ENCODE measurements around the gene TMEM80. TPM values are rescaled to one million over a fixed set of nuclear protein-coding genes. Genes with fewer than 3 reads are reported as not detected.

TMEM80 gene
- total RNA-seq, 1 donor = 17.4 TPM

DNA sequence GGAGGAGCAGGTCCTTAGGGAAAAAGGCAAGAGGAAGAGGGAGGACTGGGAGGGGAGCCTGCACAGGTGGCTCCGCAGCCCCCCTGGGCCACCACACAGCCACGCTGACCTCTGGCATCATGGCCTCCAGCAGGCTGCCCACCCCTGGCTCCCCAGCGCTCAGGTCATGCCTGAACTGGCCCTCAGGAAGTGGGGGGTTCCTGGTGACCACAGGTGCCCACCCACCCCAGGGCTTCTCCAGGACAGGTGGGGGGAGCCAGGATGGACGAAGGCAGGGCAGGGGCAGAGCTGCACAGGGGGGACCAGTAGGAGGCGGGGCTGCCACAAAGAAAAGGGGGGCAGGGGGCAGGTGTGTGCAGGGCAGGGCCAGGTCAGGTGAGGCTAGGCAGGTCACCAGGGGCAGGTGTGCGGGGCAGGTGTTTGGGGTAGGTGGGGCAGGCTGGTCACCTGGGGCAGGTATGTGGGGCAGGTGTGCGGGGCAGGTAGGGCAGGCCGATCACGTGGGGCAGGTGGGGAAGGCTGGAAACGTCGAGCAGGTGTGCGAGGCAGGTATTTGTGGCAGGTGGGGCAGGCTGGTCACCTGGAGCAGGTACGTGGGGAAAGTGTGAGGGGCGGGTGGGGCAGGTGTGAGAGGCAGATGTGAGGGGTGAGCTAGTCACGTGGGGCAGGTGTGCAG, 1.6 kb upstream of the TMEM80 start:
- Histone ChIP-seq H3K4me3 (ENCODE audit: insufficient read depth, low read length) (peak overlapping the region; percentile 91), H3K4me2 (ENCODE audit: insufficient read depth, low read length) (peak overlapping the region; percentile 67)

DNA sequence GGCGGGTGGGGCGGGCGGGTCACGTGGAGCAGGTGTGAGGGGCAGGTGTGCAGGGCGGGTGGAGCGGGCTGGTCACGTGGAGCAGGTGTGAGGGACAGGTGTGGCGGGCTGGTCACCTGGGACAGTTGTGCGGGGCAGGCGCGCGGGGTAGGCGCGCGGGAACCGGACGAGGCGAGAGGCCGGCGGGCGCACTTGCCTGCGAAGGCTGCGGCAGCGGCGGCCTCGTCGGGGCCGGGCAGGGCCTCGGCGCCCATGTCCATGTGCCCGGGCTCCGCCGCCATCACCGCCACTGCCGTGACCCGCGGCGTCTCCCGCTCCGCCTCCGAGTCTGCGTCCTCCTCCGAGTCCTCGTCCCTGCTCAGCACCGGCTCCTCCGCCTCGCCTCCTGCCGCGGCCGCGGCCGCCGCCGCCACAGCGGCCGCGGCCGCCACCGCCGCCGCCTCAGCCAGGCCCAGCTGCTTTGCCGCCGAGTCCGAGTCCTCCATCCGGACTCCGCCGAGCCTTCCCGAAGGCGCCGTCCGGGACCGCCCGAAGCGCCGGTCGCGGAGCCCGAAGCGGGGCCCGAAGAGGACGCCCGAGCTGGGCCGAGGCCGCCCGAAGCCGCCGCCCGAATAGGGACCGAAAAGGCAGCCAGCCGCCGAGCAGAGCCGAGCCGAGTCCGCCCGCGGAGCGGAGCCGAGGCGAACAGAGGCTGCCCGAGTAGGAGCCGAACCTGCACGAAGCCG, 891 bp upstream of the TMEM80 start, which contains the start of gene DEAF1:
Gene DEAF1 (minus strand): TSS at position 660 of the 725 bp plus-strand sequence. CDS start 175 bp downstream, at position 485.
- Histone ChIP-seq H3K27me3 (ENCODE audit: insufficient read depth, low read length) (no peaks in the 10 kb centered on the region), H3K4me2 (ENCODE audit: insufficient read depth, low read length) (peak within 1 kb of the TSS; percentile 94), H3K36me3 (ENCODE audit: insufficient read depth, low read length) (peaks cover 3% of the 10 kb centered on the region), H3K4me1 (ENCODE audit: insufficient read depth, low read length) (peaks cover 35% of the 10 kb centered on the region), H3K27ac (ENCODE audit: low read depth, low read length) (peak within 1 kb of the TSS; percentile 89), H3K4me3 (ENCODE audit: insufficient read depth, low read length) (peak within 1 kb of the TSS; percentile 91), H4K20me1 (ENCODE audit: insufficient read depth, low read length) (peaks cover 35% of the 10 kb centered on the region), H3K79me2 (ENCODE audit: insufficient read depth, low read length) (peaks cover 48% of the 10 kb centered on the region), H3K9me3 (ENCODE audit: low read depth, low read length) (no peaks in the 10 kb centered on the region), H2AFZ (ENCODE audit: low read length) (peak within 1 kb of the TSS; percentile 73)
- peak; percentile 98 for DNase-seq (ENCODE audit: insufficient read length, low spot score, missing footprints)
- TF ChIP-seq, protein P1, sequence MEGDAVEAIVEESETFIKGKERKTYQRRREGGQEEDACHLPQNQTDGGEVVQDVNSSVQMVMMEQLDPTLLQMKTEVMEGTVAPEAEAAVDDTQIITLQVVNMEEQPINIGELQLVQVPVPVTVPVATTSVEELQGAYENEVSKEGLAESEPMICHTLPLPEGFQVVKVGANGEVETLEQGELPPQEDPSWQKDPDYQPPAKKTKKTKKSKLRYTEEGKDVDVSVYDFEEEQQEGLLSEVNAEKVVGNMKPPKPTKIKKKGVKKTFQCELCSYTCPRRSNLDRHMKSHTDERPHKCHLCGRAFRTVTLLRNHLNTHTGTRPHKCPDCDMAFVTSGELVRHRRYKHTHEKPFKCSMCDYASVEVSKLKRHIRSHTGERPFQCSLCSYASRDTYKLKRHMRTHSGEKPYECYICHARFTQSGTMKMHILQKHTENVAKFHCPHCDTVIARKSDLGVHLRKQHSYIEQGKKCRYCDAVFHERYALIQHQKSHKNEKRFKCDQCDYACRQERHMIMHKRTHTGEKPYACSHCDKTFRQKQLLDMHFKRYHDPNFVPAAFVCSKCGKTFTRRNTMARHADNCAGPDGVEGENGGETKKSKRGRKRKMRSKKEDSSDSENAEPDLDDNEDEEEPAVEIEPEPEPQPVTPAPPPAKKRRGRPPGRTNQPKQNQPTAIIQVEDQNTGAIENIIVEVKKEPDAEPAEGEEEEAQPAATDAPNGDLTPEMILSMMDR (IDR thresholded peaks at IDR 0.05; ENCODE audit: extremely low read depth, low read depth, low read length) = no peak

More for the DNA sequence above, 1.6 kb upstream of the TMEM80 start:
- H4K20me1 ChIP-seq (ENCODE audit: insufficient read depth, low read length) = peaks cover 34% of the 10 kb centered on the region
- H3K79me2 ChIP-seq (ENCODE audit: insufficient read depth, low read length) = peaks cover 43% of the 10 kb centered on the region
- H3K27me3 ChIP-seq (ENCODE audit: insufficient read depth, low read length) = no peaks in the 10 kb centered on the region
- no peak for DNase-seq (ENCODE audit: insufficient read length, low spot score, missing footprints)
- H2AFZ ChIP-seq (ENCODE audit: low read length) = no peak overlapping the region
- H3K9me3 ChIP-seq (ENCODE audit: low read depth, low read length) = no peaks in the 10 kb centered on the region
- peak overlapping the region; percentile 17 for H3K27ac ChIP-seq (ENCODE audit: low read depth, low read length)
- TF ChIP-seq, protein P1 (IDR thresholded peaks at IDR 0.05; ENCODE audit: extremely low read depth, low read depth, low read length) = no peak
- H3K4me1 ChIP-seq (ENCODE audit: insufficient read depth, low read length) = peaks cover 35% of the 10 kb centered on the region
- no peaks in the 10 kb centered on the region for H3K36me3 ChIP-seq (ENCODE audit: insufficient read depth, low read length)

DNA sequence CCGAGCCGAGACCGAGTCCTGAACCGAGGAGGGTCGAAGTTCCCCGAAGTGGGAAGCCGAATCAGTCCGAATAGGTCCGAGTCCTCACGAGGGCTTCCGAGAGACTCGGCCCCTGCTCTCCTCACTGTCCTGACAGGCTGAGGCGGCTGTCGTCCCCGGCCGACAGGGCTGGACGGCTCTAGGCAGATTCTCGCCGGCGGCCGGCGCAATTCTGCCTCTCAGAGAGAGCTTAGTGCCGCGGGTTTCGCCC, 403 bp upstream of the TMEM80 start:
- Histone ChIP-seq H3K79me2 (ENCODE audit: insufficient read depth, low read length) (peaks cover 52% of the 10 kb centered on the region), H3K4me2 (ENCODE audit: insufficient read depth, low read length) (peak overlapping the region; percentile 67), H3K9me3 (ENCODE audit: low read depth, low read length) (no peaks in the 10 kb centered on the region), H3K36me3 (ENCODE audit: insufficient read depth, low read length) (peaks cover 7% of the 10 kb centered on the region), H3K4me3 (ENCODE audit: insufficient read depth, low read length) (peak overlapping the region; percentile 91), H3K4me1 (ENCODE audit: insufficient read depth, low read length) (peaks cover 35% of the 10 kb centered on the region), H3K27ac (ENCODE audit: low read depth, low read length) (peak overlapping the region; percentile 89), H4K20me1 (ENCODE audit: insufficient read depth, low read length) (peaks cover 38% of the 10 kb centered on the region), H3K27me3 (ENCODE audit: insufficient read depth, low read length) (no peaks in the 10 kb centered on the region), H2AFZ (ENCODE audit: low read length) (peak overlapping the region; percentile 73)
- DNase-seq (ENCODE audit: insufficient read length, low spot score, missing footprints) = no peak
- TF ChIP-seq, protein P1 (IDR thresholded peaks at IDR 0.05; ENCODE audit: extremely low read depth, low read depth, low read length) = no peak

DNA sequence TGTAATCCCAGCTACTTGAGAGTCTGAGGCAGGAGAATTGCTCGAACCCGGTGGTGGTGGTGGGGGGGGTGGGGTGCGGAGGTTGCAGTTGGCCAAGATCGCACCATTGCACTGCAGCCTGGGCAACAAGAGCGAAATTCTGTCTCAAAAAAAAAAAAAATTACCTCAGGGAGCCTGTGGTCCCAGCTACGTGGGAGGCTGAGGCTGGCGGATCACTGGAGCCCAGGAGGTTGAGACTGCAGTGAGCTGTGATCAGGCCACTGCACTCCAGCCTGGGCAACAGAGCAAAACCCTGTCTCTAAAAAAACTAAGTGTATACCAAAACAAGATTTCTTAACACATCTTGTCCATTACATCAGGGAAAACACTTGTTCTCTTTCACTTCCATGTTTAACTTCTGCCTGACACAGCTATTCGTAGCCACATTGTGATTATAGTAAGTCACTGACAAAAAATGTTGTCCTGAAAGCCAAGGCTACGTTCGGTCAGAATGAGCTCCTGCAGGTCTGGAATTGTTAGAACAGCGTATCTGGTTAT, 1.4 kb downstream of the TMEM80 start:
- H3K27me3 ChIP-seq (ENCODE audit: insufficient read depth, low read length) = no peaks in the 10 kb centered on the region
- H2AFZ ChIP-seq (ENCODE audit: low read length) = no peak overlapping the region
- H3K4me1 ChIP-seq (ENCODE audit: insufficient read depth, low read length) = peaks cover 35% of the 10 kb centered on the region
- H3K27ac ChIP-seq (ENCODE audit: low read depth, low read length) = peak overlapping the region; percentile 89
- TF ChIP-seq, protein P1 (IDR thresholded peaks at IDR 0.05; ENCODE audit: extremely low read depth, low read depth, low read length) = no peak
- peaks cover 11% of the 10 kb centered on the region for H3K36me3 ChIP-seq (ENCODE audit: insufficient read depth, low read length)
- peaks cover 53% of the 10 kb centered on the region for H3K79me2 ChIP-seq (ENCODE audit: insufficient read depth, low read length)
- H3K9me3 ChIP-seq (ENCODE audit: low read depth, low read length) = no peaks in the 10 kb centered on the region
- H3K4me3 ChIP-seq (ENCODE audit: insufficient read depth, low read length) = peak overlapping the region; percentile 91
- peak; percentile 92 for DNase-seq (ENCODE audit: insufficient read length, low spot score, missing footprints)
- H4K20me1 ChIP-seq (ENCODE audit: insufficient read depth, low read length) = peaks cover 35% of the 10 kb centered on the region
- peak overlapping the region; percentile 94 for H3K4me2 ChIP-seq (ENCODE audit: insufficient read depth, low read length)

All from osteoblast (primary cell).